Endothelial cell of umbilical vein (primary cell): Measurements from ENCODE around the gene MYO1G. TPM values are rescaled to one million over a fixed set of nuclear protein-coding genes. Genes with fewer than 3 reads are reported as not detected.

ENCODE experiments used
- BruUV-seq: library from RNA; stranded (reverse); fragments of 400-500 nt; replicated peaks from 2 replicates; lab custom pipeline; 2021; lab: Mats Ljungman, UMichigan
- CTCF ChIA-PET: fragments of 300-600, 350-600 bp; sonication (Branson Sonifier 250); formaldehyde crosslinking; loops from one replicate; lab custom pipeline; 2021; ENCODE audit warnings: antibody characterized with exemption, inconsistent platforms; lab: Charles Lee
- POLR2A ChIA-PET: fragments of 300-600, 350-600 bp; sonication (Branson Sonifier 250); formaldehyde crosslinking; loops from one replicate; lab custom pipeline; 2021; ENCODE audit warnings: antibody characterized with exemption, inconsistent platforms; lab: Charles Lee
- DNase-seq: peaks from one replicate; pipeline ENCODE4 v3.0.0-alpha.2; 2011; ENCODE audit warnings: low read depth, low spot score
- FAIRE-seq: peaks from 2 replicates; lab custom pipeline; 2011; peaks lifted over from hg19 to GRCh38; lab: Jason Lieb, UNC
- H2AFZ ChIP-seq: 2 replicates; pipeline ENCODE4 v1.6.0; 2012; ENCODE audit warnings: low read depth, low read length, control low read depth, inconsistent platforms
- H3K27ac ChIP-seq: 2 replicates; pipeline ENCODE4 v1.5.1; 2011; ENCODE audit warnings: low read depth, mild to moderate bottlenecking, control low read depth, low read length, moderate library complexity; ENCODE audit not compliant: insufficient read depth
- H3K27me3 ChIP-seq, 2 experiments: 2 replicates each; pipeline versions ENCODE4 v1.6.0 to v1.6.1; 2011; ENCODE audit warnings: low read length in 2 of 2, mixed read lengths in 1 of 2; ENCODE audit not compliant: control insufficient read depth in 2 of 2, insufficient read depth in 2 of 2
- H3K36me3 ChIP-seq, 2 experiments: 2 replicates in 1 of 2; 3 replicates in 1 of 2; pipeline ENCODE4 v1.5.1; 2011; ENCODE audit warnings: low read length in 2 of 2, mild to moderate bottlenecking in 1 of 2, moderate library complexity in 1 of 2; ENCODE audit not compliant: control insufficient read depth in 2 of 2, insufficient read depth in 2 of 2; ENCODE audit errors: extremely low read depth in 1 of 2
- H3K4me1 ChIP-seq: 3 replicates; pipeline ENCODE4 v1.5.1; 2011; ENCODE audit warnings: mild to moderate bottlenecking, low read length; ENCODE audit not compliant: control insufficient read depth, insufficient read depth; ENCODE audit errors: extremely low read depth
- H3K4me2 ChIP-seq: 2 replicates; pipeline ENCODE4 v1.6.1; 2011; ENCODE audit warnings: low read length, control low read depth, mixed read lengths; ENCODE audit not compliant: insufficient read depth
- H3K4me3 ChIP-seq, 3 experiments: fragments of 200-600 bp in 1 of 3; sonication (generic), shearing (Covaris generic) in 1 of 3; replicated peaks in 1 of 3; 2 replicates each; pipeline ENCODE4 v1.5.1; 2011 to 2016; ENCODE audit warnings: control low read depth in 3 of 3, low read length in 3 of 3, mild to moderate bottlenecking in 2 of 3, inconsistent platforms in 1 of 3, low read depth in 1 of 3, moderate library complexity in 1 of 3; ENCODE audit not compliant: insufficient read depth in 1 of 3
- H3K79me2 ChIP-seq: 2 replicates; pipeline ENCODE4 v1.6.0; 2012; ENCODE audit warnings: low read length, inconsistent platforms; ENCODE audit not compliant: control insufficient read depth, insufficient read depth
- H3K9ac ChIP-seq: replicated peaks from 2 replicates; pipeline ENCODE3; 2011; ENCODE audit warnings: low read length, control low read depth; ENCODE audit not compliant: insufficient read depth; ENCODE audit errors: extremely low read depth
- H3K9me1 ChIP-seq: replicated peaks from 3 replicates; pipeline ENCODE4 v1.6.0; 2011; ENCODE audit warnings: mild to moderate bottlenecking, low read length; ENCODE audit not compliant: control insufficient read depth, insufficient read depth; ENCODE audit errors: extremely low read depth
- H3K9me3 ChIP-seq: replicated peaks from 2 replicates; pipeline ENCODE4 v1.5.1; 2012; ENCODE audit warnings: low read length, inconsistent platforms; ENCODE audit not compliant: control insufficient read depth, insufficient read depth
- H4K20me1 ChIP-seq: replicated peaks from 2 replicates; pipeline ENCODE3; 2011; ENCODE audit warnings: mild to moderate bottlenecking, low read length; ENCODE audit not compliant: control insufficient read depth, insufficient read depth; ENCODE audit errors: extremely low read depth
- EZH2 ChIP-seq: IDR thresholded peaks from 2 replicates; pipeline ENCODE4 v1.6.1; 2012; ENCODE audit warnings: borderline replicate concordance, low read depth, mild to moderate bottlenecking, moderate library complexity, low read length, inconsistent platforms; ENCODE audit not compliant: severe bottlenecking
- FOS ChIP-seq: IDR thresholded peaks from 2 replicates; pipeline ENCODE4 v1.6.1; 2011; ENCODE audit warnings: mild to moderate bottlenecking, low read length, moderate library complexity, borderline replicate concordance; ENCODE audit not compliant: insufficient read depth
- GATA2 ChIP-seq: IDR thresholded peaks from 2 replicates; pipeline ENCODE4 v1.7.0; 2011; ENCODE audit warnings: low read depth, mild to moderate bottlenecking, moderate library complexity, mixed read lengths, low read length; ENCODE audit not compliant: insufficient read length, insufficient read depth
- JUN ChIP-seq: IDR thresholded peaks from 2 replicates; pipeline ENCODE4 v1.6.1; 2011; ENCODE audit warnings: borderline replicate concordance, low read depth; ENCODE audit not compliant: insufficient read length, insufficient read depth
- MYC ChIP-seq: IDR thresholded peaks from one replicate; pipeline ENCODE4 v1.6.1; 2011; ENCODE audit warnings: mild to moderate bottlenecking, low read depth, low read length
- POLR2AphosphoS5 ChIP-seq: IDR thresholded peaks from 2 replicates; pipeline ENCODE4 v1.6.1; 2012; ENCODE audit warnings: low read depth, mild to moderate bottlenecking, control low read depth, low read length, moderate library complexity; ENCODE audit not compliant: insufficient read depth
- dilution Hi-C: fragments of 300-500 bp; cut with MboI; formaldehyde crosslinking; loops from one replicate; pipeline ENCODE4 v1.15.0; 2019; ENCODE audit warnings: low sequenced_read_pairs; ENCODE audit not compliant: extremely low pct_ligation_motif_present
- intact Hi-C: fragments of 100-400 bp; cut with micrococcal nuclease; formaldehyde crosslinking; loops from one replicate; pipeline ENCODE4 v1.10.0; 2022
- polyA plus RNA-seq, 4 experiments: library from polyadenylated mRNA; depleted of rRNA in 3 of 4; stranded (reverse) in 3 of 4; unstranded in 1 of 4; fragments of >200 nt; gene quantifications; 2 replicates each; pipeline versions ENCODE4 v1.2.1 to v1.2.3, GENCODE V29; 2011 to 2012; ENCODE audit warnings: missing spikeins in 1 of 4
- total RNA-seq: library from RNA; stranded (reverse); gene quantifications from 2 replicates; pipeline ENCODE4 v1.2.3, GENCODE V29; 2021
- TF ChIP-seq, protein P1 (sequence below): IDR thresholded peaks from 2 replicates; pipeline ENCODE4 v1.6.1; 2011; ENCODE audit not compliant: insufficient read depth, insufficient read length
- TF ChIP-seq, protein P2 (sequence below), 2 donors: IDR thresholded peaks; 1 replicate in 1 of 2; 2 replicates in 1 of 2; pipeline ENCODE4 v1.5.1; 2011; ENCODE audit warnings: low read length in 2 of 2, mild to moderate bottlenecking in 2 of 2, moderate library complexity in 2 of 2, control low read depth in 1 of 2, inconsistent platforms in 1 of 2, low read depth in 1 of 2; ENCODE audit not compliant: insufficient read depth in 1 of 2; ENCODE audit errors: extremely low read depth in 1 of 2

Gene MYO1G
- total and polyA plus RNA-seq, 2 donors (not counting 3 experiments of a cell fraction or from before 2014, with no cell fraction given), result 0.11 TPM; not detected in 1

DNA sequence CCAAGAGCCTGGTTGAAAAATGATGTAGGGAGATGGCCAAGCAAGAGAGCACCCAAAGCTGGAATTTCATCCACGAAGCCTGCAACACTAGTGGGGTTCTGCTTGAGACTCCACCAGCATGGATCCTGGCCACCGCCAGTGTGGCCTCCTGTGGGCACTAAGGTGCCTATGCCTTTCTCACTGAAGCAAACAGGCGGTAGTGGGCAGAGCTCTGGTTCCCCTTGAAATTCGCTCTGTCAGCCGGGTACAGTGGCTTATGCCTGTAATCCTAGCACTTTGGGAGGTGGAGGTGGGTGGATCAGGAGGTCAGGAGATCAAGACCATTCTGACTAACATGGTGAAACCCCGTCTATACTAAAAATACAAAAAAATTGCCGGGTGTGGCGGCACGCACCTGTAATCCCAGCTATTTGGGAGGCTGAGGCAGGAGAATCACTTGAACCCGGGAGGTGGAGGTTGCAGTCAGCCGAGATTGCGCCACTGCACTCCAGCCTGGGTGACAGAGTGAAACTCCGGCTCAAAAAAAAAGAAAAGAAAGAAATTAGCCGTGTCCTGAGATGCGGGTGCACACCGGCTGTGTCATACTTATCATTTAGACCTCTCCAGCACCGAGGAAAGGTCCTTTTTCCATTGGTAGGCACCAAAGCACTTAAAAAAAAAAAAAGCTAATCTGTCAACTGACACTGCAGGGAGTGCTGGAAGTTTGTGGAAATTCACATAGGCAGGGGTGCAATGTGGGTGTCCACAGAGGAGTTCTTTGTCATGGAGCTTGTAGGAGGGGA is 49.5 kb upstream of the MYO1G start:
- FAIRE-seq (no peak), DNase-seq (no peak)
- H3K4me2 ChIP-seq, result no peak overlapping the region
- no peaks in the 10 kb centered on the region for H3K27me3 ChIP-seq
- no peaks in the 10 kb centered on the region for H3K9me1 ChIP-seq
- TF ChIP-seq, protein P1, sequence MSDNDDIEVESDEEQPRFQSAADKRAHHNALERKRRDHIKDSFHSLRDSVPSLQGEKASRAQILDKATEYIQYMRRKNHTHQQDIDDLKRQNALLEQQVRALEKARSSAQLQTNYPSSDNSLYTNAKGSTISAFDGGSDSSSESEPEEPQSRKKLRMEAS, result no peak
- TF ChIP-seq EZH2, result no peak
- TF ChIP-seq GATA2, result no peak
- no peak for TF ChIP-seq POLR2AphosphoS5
- no peak for TF ChIP-seq MYC
- TF ChIP-seq, protein P2, sequence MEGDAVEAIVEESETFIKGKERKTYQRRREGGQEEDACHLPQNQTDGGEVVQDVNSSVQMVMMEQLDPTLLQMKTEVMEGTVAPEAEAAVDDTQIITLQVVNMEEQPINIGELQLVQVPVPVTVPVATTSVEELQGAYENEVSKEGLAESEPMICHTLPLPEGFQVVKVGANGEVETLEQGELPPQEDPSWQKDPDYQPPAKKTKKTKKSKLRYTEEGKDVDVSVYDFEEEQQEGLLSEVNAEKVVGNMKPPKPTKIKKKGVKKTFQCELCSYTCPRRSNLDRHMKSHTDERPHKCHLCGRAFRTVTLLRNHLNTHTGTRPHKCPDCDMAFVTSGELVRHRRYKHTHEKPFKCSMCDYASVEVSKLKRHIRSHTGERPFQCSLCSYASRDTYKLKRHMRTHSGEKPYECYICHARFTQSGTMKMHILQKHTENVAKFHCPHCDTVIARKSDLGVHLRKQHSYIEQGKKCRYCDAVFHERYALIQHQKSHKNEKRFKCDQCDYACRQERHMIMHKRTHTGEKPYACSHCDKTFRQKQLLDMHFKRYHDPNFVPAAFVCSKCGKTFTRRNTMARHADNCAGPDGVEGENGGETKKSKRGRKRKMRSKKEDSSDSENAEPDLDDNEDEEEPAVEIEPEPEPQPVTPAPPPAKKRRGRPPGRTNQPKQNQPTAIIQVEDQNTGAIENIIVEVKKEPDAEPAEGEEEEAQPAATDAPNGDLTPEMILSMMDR (IDR thresholded peaks at IDR 0.05; ENCODE audit: extremely low read depth in 1 of 2, insufficient read depth in 1 of 2, low read depth in 1 of 2, low read length in 2 of 2), result no peak
- TF ChIP-seq JUN, result no peak
- TF ChIP-seq FOS, result no peak
- peaks cover 15% of the 10 kb centered on the region for H3K4me1 ChIP-seq
- H3K36me3 ChIP-seq, result peaks cover 3 to 4% of the 10 kb centered on the region in 2 experiments
- H3K9ac ChIP-seq, result no peak overlapping the region
- intact Hi-C loops, result no loop called here
- dilution Hi-C loops, result no loop called here
- no TSS peak for BruUV-seq
- H2AFZ ChIP-seq, result no peak overlapping the region
- H3K4me3 ChIP-seq, result no peak overlapping the region
- H3K9me3 ChIP-seq, result no peaks in the 10 kb centered on the region
- H3K79me2 ChIP-seq, result peaks cover 61% of the 10 kb centered on the region
- H4K20me1 ChIP-seq, result no peaks in the 10 kb centered on the region
- CTCF ChIA-PET, result interaction anchor here (1.0 to 1.9 kb wide), 3 partner anchors 14 to 55 kb away, joined by 3 to 9 read pairs (median 5); partner anchors contain the start of gene CCM2
- POLR2A ChIA-PET, result no interaction called here
- peak overlapping the region; percentile 3 for H3K27ac ChIP-seq
